ENCODE measurements around the gene CREB3L1.

CREB3L1 gene

DNA sequence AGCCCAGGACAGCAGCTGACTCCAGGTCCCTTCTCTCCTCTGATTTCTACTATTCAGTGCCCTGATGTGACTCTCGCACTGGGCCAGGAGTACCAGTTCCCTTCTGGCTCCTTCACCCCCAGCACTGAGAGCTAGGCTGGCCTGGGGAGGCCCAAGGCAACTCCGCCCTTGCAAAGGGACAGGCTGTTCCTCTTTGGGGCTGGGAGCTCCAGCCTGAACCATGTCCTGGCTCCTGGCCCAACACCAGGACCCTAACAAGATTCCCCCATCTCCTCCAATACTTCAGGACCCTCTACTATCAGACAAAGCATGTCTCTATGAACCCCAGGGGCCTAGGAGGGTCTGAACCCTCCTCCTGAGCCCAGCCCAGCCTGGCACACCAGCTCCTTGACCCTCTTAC, 12.5 kb downstream of the CREB3L1 start:
- Histone ChIP-seq H3K27me3 (ENCODE audit: control insufficient read depth in 1 of 2, insufficient read depth in 2 of 2, low read length in 2 of 2) (no peaks in the 10 kb centered on the region), H3K36me3 (ENCODE audit: control insufficient read depth in 2 of 2, insufficient read depth in 2 of 2, low read length in 2 of 2) (no peaks in the 10 kb centered on the region), H3K27ac (ENCODE audit: low read length) (no peak overlapping the region), H3K4me1 (ENCODE audit: control insufficient read depth, insufficient read depth, low read length) (peaks cover 28% of the 10 kb centered on the region), H3K4me3 (ENCODE audit: low read length in 2 of 2) (no peak overlapping the region), H3K9me3 (ENCODE audit: control insufficient read depth in 2 of 2, low read length in 2 of 2) (no peaks in the 10 kb centered on the region), H3K9ac (ENCODE audit: low read length in 2 of 2) (no peak overlapping the region)

DNA sequence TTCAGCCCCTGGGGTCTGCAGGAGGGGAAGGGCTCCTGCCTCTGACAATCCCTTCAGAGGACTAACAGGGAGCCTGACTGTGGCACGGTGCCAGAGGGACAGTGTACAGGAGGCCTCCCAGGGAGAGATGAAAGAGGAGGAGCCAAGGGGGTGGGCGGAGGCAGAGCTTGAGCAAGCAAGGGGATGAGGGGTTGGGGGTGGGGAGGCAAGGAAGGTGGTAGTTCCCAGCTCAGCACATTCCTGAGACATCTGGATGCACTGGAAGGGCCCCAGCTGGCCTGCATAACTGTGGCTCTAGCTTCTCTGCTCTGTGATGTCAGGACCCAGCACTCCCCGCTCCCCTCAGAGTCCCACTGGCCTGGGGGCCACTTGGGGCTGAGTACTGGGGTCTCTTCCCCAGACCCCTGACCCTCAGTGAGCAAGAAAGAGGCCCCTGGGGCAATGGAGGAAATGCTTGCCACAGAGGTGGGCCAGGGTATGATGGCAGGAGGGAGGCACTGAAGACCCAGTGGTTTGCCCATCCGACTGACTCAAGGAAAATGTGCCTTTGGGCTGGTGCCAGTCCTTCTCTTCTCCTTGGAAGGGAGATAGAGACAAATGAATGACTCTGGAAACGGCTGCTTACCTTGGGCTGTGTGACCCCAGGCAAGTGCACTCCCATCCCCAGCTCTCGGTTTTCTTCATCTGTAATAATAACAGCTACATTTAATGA, 13.3 kb downstream of the CREB3L1 start:
- Histone ChIP-seq H3K27me3 (ENCODE audit: control insufficient read depth in 1 of 2, insufficient read depth in 2 of 2, low read length in 2 of 2) (no peaks in the 10 kb centered on the region), H3K27ac (ENCODE audit: low read length) (no peak overlapping the region), H3K36me3 (ENCODE audit: control insufficient read depth in 2 of 2, insufficient read depth in 2 of 2, low read length in 2 of 2) (no peaks in the 10 kb centered on the region), H3K9me3 (ENCODE audit: control insufficient read depth in 2 of 2, low read length in 2 of 2) (no peaks in the 10 kb centered on the region), H3K4me3 (ENCODE audit: low read length in 2 of 2) (no peak overlapping the region), H3K9ac (ENCODE audit: low read length in 2 of 2) (no peak overlapping the region), H3K4me1 (ENCODE audit: control insufficient read depth, insufficient read depth, low read length) (peaks cover 35% of the 10 kb centered on the region)

DNA sequence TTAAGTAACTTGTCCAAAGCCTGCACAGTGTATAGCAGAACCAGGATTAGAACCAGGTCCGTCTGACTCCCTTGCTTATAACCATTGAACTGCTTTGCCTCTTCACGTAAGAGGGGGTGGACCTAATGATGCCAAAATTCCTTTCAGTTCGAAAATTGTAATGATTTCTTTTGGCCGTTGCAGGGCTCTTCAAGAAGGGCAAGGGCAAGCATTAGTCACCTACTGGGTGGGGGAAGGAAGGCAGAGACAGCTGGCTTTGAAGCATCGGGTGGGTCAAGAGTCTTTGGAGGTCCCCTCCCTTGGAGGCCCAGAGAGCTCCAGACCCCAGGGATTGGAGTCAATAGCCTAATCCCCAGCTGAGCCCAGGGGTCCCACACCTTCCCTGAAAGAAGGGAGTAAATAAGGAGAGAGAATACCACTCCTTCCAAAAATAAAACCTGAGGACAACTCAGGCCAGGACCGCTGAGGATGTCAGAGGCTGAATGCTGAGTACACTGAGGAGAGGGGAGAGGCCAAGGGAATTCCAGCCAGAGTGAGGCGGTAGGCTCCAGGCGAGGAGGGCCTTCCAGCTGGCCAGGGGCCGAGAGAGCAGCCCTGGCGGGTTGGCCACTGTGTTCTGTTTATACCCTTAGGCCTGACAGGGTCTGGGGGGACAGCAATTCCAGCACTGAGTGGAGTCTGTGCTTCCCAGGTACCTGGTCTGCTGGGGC, 14.1 kb downstream of the CREB3L1 start:
- Histone ChIP-seq H3K27me3 (ENCODE audit: control insufficient read depth in 1 of 2, insufficient read depth in 2 of 2, low read length in 2 of 2) (no peaks in the 10 kb centered on the region), H3K9me3 (ENCODE audit: control insufficient read depth in 2 of 2, low read length in 2 of 2) (no peaks in the 10 kb centered on the region), H3K9ac (ENCODE audit: low read length in 2 of 2) (no peak overlapping the region), H3K36me3 (ENCODE audit: control insufficient read depth in 2 of 2, insufficient read depth in 2 of 2, low read length in 2 of 2) (no peaks in the 10 kb centered on the region), H3K4me1 (ENCODE audit: control insufficient read depth, insufficient read depth, low read length) (peaks cover 43% of the 10 kb centered on the region), H3K27ac (ENCODE audit: low read length) (peak overlapping the region; percentile 18), H3K4me3 (ENCODE audit: low read length in 2 of 2) (no peak overlapping the region)

DNA sequence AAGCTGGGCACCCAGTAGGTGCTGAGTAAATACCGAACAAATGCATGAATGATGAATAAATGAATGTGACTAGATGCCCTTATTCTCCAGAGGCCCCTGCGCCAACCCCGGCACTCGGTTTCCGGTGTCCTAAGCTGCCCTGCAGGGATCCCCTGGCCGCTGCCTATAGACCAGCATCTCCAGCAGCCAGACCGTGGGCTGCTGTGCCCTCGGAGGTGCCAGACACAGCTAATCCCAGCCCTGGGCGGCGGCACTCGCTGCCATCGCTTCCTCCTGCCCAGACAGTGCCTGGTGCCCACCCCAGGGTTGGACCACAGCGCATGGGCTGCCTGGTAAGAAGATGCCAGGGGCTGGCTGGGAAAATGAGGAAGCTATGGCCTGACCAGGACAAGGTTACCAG, 15.6 kb downstream of the CREB3L1 start:
- Histone ChIP-seq H3K27ac (ENCODE audit: low read length) (no peak overlapping the region), H3K9ac (ENCODE audit: low read length in 2 of 2) (no peak overlapping the region), H3K27me3 (ENCODE audit: control insufficient read depth in 1 of 2, insufficient read depth in 2 of 2, low read length in 2 of 2) (peaks cover 0 to 5% of the 10 kb centered on the region in 2 donors), H3K4me1 (ENCODE audit: control insufficient read depth, insufficient read depth, low read length) (peaks cover 48% of the 10 kb centered on the region), H3K36me3 (ENCODE audit: control insufficient read depth in 2 of 2, insufficient read depth in 2 of 2, low read length in 2 of 2) (no peaks in the 10 kb centered on the region), H3K4me3 (ENCODE audit: low read length in 2 of 2) (no peak overlapping the region), H3K9me3 (ENCODE audit: control insufficient read depth in 2 of 2, low read length in 2 of 2) (no peaks in the 10 kb centered on the region)

DNA sequence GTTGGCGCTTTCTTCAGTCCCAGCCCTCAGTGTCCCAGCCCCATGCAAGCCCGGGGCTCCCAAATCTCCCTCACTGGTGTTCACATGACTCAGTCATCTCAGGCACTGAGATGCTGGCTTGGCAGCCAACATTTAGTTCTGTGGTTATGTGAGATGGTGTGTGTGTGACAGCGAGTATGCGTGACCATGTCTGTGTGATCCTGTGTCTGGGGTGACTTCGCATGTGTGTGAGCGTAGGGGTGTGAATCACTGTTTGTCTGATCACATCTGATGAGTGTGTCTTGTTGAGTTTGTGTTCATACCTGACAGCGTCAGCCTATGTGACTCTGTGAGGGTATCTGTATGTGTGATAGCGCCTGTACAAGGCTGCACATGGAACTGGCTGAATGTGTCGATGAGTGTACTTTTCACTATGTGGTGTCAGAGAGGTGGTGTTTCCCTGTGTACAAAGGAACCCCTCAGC, 16.2 kb downstream of the CREB3L1 start:
- no peak overlapping the region for H3K4me3 ChIP-seq (ENCODE audit: low read length in 2 of 2)
- H3K9ac ChIP-seq (ENCODE audit: low read length in 2 of 2): no peak overlapping the region
- H3K36me3 ChIP-seq (ENCODE audit: control insufficient read depth in 2 of 2, insufficient read depth in 2 of 2, low read length in 2 of 2): no peaks in the 10 kb centered on the region
- peaks cover 48% of the 10 kb centered on the region for H3K4me1 ChIP-seq (ENCODE audit: control insufficient read depth, insufficient read depth, low read length)
- H3K27me3 ChIP-seq (ENCODE audit: control insufficient read depth in 1 of 2, insufficient read depth in 2 of 2, low read length in 2 of 2): peaks cover 0 to 5% of the 10 kb centered on the region in 2 donors
- H3K27ac ChIP-seq (ENCODE audit: low read length): no peak overlapping the region
- H3K9me3 ChIP-seq (ENCODE audit: control insufficient read depth in 2 of 2, low read length in 2 of 2): no peaks in the 10 kb centered on the region

DNA sequence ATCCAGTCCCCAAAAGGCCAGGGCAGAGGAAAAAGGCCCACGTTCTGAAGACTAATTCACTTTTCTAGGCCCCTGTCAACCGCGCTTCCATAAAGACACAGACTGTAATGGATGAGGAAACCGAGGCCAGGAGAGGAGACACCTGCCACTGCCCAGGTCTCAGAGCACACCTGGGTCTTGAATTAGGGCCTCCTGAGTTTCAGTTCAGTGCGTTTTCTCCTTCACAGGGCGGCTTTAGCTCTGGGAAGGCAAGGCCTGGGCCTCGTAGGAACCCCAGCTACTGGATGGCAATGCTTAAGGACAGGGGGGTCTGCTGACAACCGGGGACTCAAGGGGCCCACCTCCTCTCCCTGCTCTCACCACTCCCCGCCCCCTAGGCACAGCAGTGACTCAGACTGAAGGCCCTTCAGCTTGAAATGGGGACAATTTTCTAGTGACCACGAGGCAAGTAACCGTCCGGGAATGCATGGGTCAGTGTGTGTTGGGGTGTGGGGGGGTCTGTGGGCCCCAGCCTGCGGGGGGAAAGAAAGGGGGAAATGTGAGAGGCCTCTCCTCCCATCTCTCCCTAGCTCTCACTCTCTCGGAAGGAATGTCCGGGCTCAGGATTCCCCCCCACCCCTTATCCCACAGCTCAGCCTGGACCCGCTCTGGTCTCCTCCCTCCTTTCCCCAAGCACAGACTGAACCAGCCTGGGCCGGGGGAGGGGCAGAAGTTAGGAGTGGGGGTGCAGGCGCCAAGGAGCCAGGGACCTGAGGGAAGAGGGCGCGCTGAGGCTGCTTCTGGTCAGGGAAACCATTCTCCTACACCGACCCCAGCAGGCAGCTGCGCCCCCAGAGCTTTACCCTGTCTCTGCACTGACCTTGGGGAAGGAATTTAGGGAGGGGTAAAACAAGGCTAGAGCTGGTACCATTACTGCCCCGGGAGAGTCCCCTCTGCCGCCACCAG, 17.2 kb downstream of the CREB3L1 start:
- Histone ChIP-seq H3K4me1 (ENCODE audit: control insufficient read depth, insufficient read depth, low read length) (peaks cover 46% of the 10 kb centered on the region), H3K9ac (ENCODE audit: low read length in 2 of 2) (peak overlapping the region; percentile 2 to 28), H3K27ac (ENCODE audit: low read length) (no peak overlapping the region), H3K9me3 (ENCODE audit: control insufficient read depth in 2 of 2, low read length in 2 of 2) (no peaks in the 10 kb centered on the region), H3K36me3 (ENCODE audit: control insufficient read depth in 2 of 2, insufficient read depth in 2 of 2, low read length in 2 of 2) (no peaks in the 10 kb centered on the region), H3K4me3 (ENCODE audit: low read length in 2 of 2) (peak overlapping the region; percentile 81 to 82), H3K27me3 (ENCODE audit: control insufficient read depth in 1 of 2, insufficient read depth in 2 of 2, low read length in 2 of 2) (peaks cover 0 to 5% of the 10 kb centered on the region in 2 donors)

DNA sequence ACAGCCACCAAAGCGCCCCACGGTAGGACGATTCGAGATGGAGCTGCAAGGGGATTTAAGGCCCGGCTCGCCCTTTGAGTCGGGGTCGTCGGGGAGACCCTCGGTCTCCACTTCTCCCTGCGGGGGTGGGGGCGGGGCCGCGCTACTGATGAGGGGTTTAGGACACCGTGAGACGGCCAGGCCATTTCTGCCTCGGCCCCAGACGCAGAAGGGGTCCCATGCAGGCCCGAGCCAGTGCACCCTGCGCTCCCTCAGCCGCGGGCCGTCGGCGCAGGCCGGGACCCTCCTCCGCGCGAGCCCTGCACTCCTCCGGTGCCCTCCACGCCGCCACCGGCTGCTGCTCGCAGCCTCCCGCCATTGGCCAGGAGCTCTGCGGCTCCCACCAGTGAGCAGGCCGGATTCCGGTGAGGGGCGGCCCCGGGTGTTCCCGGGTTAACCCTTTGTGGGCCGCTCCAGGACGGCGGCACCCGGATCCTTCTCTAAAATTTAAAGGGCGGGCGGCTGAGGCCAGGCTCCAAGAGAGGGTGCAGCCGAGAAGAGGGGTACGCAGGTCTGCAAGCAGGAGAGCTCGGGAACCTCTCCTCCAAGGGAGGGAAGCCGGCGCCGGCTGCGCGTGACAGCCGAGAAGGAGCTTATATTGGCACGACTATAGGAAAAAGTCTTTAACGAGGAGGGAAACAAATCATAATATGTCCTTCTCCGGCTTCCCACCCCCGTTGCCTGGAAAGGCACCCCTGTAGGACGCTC, 18.0 kb downstream of the CREB3L1 start:
- Histone ChIP-seq H3K9ac (ENCODE audit: low read length in 2 of 2) (peak overlapping the region; percentile 47 to 63), H3K4me3 (ENCODE audit: low read length in 2 of 2) (peak overlapping the region; percentile 81 to 82), H3K27me3 (ENCODE audit: control insufficient read depth in 1 of 2, insufficient read depth in 2 of 2, low read length in 2 of 2) (peaks cover 0 to 5% of the 10 kb centered on the region in 2 donors), H3K36me3 (ENCODE audit: control insufficient read depth in 2 of 2, insufficient read depth in 2 of 2, low read length in 2 of 2) (no peaks in the 10 kb centered on the region), H3K4me1 (ENCODE audit: control insufficient read depth, insufficient read depth, low read length) (peaks cover 39% of the 10 kb centered on the region), H3K27ac (ENCODE audit: low read length) (no peak overlapping the region), H3K9me3 (ENCODE audit: control insufficient read depth in 2 of 2, low read length in 2 of 2) (no peaks in the 10 kb centered on the region)

DNA sequence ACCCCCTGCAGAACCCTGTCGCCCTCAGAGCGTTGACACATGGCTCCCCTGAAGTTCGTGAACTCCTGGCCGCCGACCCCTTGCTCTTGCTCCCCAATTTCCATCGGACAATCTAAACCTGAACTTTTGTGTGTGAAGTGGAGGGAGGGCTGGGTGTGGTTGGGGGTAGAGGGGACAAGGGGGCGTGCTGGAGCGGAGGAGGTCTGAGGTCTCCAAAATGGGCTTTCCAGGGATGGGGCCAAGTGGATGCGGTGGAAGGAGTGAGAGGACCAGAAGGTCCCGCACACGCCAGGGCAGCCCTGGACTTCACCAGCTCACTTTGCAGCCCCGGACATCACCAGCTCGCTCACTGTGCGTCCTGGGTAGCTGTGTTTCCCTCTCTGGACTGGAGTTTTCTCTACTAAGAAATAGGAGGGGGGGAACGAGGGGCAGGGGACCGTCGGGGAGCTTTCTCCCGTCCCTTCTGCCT, 18.6 kb downstream of the CREB3L1 start:
- Histone ChIP-seq H3K27ac (ENCODE audit: low read length) (no peak overlapping the region), H3K4me1 (ENCODE audit: control insufficient read depth, insufficient read depth, low read length) (peaks cover 35% of the 10 kb centered on the region), H3K4me3 (ENCODE audit: low read length in 2 of 2) (peak overlapping the region; percentile 81 to 82), H3K36me3 (ENCODE audit: control insufficient read depth in 2 of 2, insufficient read depth in 2 of 2, low read length in 2 of 2) (no peaks in the 10 kb centered on the region), H3K9ac (ENCODE audit: low read length in 2 of 2) (peak overlapping the region; percentile 47 to 63), H3K27me3 (ENCODE audit: control insufficient read depth in 1 of 2, insufficient read depth in 2 of 2, low read length in 2 of 2) (peaks cover 0 to 5% of the 10 kb centered on the region in 2 donors), H3K9me3 (ENCODE audit: control insufficient read depth in 2 of 2, low read length in 2 of 2) (no peaks in the 10 kb centered on the region)

DNA sequence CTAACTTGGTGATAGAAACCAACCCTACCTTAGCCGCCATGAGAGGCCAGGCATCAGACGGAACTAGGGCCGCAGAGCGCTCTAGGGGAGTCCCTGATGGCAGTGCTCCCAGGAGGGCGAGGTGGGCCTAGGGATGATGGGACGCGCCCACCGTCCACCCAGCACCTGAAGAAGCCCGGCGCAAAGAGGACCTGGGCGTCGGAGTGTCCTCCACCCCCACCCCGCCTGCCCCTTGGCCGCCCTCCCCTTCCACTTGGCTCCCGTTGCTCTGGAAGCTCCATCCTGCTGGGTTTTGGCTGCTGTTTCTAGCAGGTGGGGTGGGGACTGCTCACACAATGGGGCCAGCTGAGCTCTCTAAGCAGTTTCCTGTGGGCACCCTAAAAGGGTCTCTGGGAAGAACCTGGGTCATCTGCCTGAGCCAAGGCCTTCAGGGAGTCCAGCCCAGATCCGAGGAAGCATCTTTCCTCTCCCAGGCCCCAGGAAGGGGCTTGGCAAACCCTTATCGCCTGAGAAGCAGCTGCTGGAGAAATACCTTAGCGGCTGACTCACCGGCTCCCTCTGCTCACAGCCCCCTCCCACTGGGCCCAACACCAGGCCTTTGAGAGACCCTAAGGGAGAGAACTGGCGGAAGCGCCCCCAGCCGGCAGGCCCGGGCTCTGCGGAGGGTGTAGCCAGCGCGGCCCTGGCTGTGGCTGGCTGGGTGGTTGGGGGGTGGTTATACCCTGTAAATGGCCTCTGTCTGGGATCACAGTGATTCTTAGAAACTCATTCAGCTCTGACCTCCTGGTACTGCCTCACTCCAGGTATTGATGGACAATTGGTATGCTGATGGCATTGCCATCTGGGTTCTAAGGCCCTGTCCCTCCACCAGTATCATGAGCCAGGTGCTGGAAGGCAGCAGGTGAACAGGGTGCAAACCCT, 19.3 kb downstream of the CREB3L1 start:
- peak overlapping the region in 1 of 2 donors; percentile 82 for H3K4me3 ChIP-seq (ENCODE audit: low read length in 2 of 2)
- no peaks in the 10 kb centered on the region for H3K36me3 ChIP-seq (ENCODE audit: control insufficient read depth in 2 of 2, insufficient read depth in 2 of 2, low read length in 2 of 2)
- H3K27me3 ChIP-seq (ENCODE audit: control insufficient read depth in 1 of 2, insufficient read depth in 2 of 2, low read length in 2 of 2): peaks cover 0 to 5% of the 10 kb centered on the region in 2 donors
- H3K4me1 ChIP-seq (ENCODE audit: control insufficient read depth, insufficient read depth, low read length): peaks cover 29% of the 10 kb centered on the region
- H3K27ac ChIP-seq (ENCODE audit: low read length): no peak overlapping the region
- no peaks in the 10 kb centered on the region for H3K9me3 ChIP-seq (ENCODE audit: control insufficient read depth in 2 of 2, low read length in 2 of 2)
- no peak overlapping the region for H3K9ac ChIP-seq (ENCODE audit: low read length in 2 of 2)
